ENCODE data around the gene FOXO1. TPM values are rescaled to one million over a fixed set of nuclear protein-coding genes. Genes with fewer than 3 reads are reported as not detected.
A peak's percentile ranks its signal among the peaks of the same experiment; 100 is the strongest.
"Not testable (repeated sequence)": the region's sequence is repeated elsewhere in the genome, so short reads cannot be mapped to it uniquely, and the experiment has no call there.

FOXO1 gene
- total RNA-seq, 1 donor from 2014 or later, result 13.2 TPM

DNA sequence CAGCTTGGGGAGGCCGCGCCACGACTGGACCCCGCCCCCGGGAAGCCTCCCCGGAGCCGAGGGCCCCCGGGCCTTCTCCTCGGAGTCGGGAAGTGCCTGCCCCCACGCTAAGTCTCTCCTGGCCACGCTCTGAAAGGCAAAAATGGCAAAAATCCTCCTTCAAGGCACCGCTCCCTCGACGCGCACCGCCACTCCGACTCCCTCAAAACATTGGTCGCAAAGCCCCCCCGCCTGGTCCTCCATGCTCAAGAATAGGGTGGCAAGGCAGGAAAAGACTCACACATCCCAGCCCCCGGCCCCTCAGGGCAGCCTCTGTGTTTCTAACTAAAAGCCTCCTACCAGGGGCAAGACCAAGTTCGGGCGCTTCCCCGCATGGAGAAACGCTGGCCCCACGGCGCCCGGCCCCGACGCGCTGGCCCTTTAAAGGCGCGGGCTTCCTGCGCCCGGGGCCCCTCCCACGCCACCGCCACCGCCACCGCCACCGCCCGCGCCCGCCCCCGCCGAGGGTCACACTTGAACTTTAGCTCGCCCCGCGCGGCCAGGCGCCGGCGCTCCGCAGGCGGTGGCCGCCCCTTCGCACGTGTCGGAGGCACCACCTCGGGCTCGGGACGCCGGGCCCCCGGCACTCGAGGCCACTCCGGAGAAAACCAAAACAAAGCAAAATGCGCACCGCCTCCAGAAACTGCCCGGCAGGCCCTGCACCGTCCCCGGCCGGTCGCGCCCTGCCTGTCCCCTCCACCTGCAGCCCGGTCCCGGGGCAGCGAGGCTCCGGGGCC is 1.9 kb downstream of the FOXO1 start:
- peak; percentile 87 for DNase-seq
- TF ChIP-seq, protein P1, sequence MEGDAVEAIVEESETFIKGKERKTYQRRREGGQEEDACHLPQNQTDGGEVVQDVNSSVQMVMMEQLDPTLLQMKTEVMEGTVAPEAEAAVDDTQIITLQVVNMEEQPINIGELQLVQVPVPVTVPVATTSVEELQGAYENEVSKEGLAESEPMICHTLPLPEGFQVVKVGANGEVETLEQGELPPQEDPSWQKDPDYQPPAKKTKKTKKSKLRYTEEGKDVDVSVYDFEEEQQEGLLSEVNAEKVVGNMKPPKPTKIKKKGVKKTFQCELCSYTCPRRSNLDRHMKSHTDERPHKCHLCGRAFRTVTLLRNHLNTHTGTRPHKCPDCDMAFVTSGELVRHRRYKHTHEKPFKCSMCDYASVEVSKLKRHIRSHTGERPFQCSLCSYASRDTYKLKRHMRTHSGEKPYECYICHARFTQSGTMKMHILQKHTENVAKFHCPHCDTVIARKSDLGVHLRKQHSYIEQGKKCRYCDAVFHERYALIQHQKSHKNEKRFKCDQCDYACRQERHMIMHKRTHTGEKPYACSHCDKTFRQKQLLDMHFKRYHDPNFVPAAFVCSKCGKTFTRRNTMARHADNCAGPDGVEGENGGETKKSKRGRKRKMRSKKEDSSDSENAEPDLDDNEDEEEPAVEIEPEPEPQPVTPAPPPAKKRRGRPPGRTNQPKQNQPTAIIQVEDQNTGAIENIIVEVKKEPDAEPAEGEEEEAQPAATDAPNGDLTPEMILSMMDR (IDR thresholded peaks at IDR 0.05; ENCODE audit: borderline replicate concordance), result no peak
- Histone ChIP-seq H3K4me1 (peaks cover 87% of the 10 kb centered on the region), H3K36me3 (no peaks in the 10 kb centered on the region), H3K9me3 (replicated peaks) (no peaks in the 10 kb centered on the region), H3K27ac (replicated peaks) (peak overlapping the region; percentile 99), H3K4me3 (peak overlapping the region; percentile 95), H3K27me3 (ENCODE audit: low read depth) (no peaks in the 10 kb centered on the region)
- intact Hi-C loops (cut with micrococcal nuclease), result loop anchor here (10.0 kb wide), 1 partner anchor 80 kb away; no protein-coding TSS in a partner anchor

DNA sequence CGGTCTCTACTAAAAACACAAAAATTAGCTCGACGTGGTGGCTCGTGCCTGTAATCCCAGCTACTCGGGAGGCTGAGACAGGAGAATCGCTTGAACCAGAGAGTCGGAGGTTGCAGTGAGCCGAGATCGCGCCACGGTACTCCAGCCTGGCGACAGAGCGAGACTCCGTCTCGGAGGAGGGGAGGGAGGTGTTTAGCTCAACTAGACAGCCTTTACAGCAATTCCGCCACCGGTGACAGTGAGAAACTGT is 2.4 kb downstream of the FOXO1 start:
- peaks cover 89% of the 10 kb centered on the region for H3K4me1 ChIP-seq
- H3K36me3 ChIP-seq; H3K9me3 ChIP-seq (replicated peaks); H3K27me3 ChIP-seq (ENCODE audit: low read depth); DNase-seq: not testable (repeated sequence)
- H3K4me3 ChIP-seq, result peak overlapping the region; percentile 95
- peak overlapping the region; percentile 99 for H3K27ac ChIP-seq (replicated peaks)
- intact Hi-C loops (cut with micrococcal nuclease), result loop anchor here (10.0 kb wide), 1 partner anchor 79 kb away; no protein-coding TSS in a partner anchor

DNA sequence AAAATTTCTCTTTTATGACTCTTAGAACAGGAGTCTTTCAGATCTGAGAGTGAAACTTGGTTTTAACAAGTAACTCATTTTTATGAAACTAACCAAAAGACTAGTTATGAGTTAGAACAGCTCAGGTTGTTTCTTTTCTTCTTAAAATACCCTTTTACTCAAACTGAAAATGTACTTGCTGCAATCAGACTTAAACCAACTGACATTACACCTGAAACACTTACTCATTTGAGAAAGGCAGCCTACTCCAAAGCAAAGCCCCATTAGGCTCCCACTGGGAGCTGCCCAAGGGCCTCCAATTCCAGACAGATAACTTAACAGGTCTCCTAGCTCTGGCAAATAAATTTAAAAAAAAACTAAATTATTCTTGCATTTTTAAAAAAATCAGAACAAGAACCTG is 3.6 kb downstream of the FOXO1 start:
- TF ChIP-seq, protein P1 (IDR thresholded peaks at IDR 0.05; ENCODE audit: borderline replicate concordance), result no peak
- Histone ChIP-seq H3K4me1 (peaks cover 88% of the 10 kb centered on the region), H3K27ac (replicated peaks) (peak overlapping the region; percentile 99), H3K9me3 (replicated peaks) (no peaks in the 10 kb centered on the region), H3K36me3 (no peaks in the 10 kb centered on the region), H3K4me3 (peak overlapping the region; percentile 95), H3K27me3 (ENCODE audit: low read depth) (no peaks in the 10 kb centered on the region)
- intact Hi-C loops (cut with micrococcal nuclease), result loop anchor here (10.0 kb wide), 1 partner anchor 78 kb away; no protein-coding TSS in a partner anchor
- no peak for DNase-seq

DNA sequence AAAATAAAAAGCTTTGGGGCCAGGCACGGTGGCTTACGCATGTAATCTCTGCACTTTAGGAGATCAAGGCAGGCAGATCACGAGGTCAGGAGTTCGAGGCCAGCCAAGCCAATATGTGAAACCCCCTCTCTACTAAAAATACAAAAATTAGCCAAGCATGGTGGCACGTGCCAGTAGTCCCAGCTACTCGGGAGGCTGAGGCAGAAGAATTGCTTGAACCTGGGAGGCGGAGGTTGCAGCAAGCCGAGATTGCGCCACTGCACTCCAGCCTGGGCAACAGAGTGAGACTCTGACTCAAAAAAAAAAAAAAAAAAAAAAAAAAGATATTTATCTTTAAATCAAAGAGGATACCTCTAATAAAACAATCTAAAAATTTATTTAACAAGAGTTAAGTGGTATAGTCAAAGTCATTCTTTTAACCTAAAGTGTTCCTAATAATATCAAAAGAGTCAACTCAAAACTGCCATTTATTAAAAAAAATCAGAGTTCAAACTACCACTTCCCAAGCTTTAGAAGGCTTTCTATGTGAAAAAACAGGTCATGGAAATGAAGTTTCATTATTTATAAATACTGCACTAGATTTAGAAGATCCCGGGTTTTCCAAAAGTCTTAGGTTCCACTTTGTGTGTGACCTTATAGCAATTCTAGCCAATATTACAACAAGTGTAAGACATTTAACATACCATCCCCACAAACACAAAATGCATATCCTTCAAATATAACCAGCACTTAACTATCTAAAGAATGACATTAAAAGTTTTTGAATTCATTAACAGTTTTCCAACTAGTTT is 4.4 kb downstream of the FOXO1 start:
- intact Hi-C loops (cut with micrococcal nuclease), result loop anchor here (10.0 kb wide), 1 partner anchor 77 kb away; no protein-coding TSS in a partner anchor
- TF ChIP-seq, protein P1 (IDR thresholded peaks at IDR 0.05; ENCODE audit: borderline replicate concordance), result no peak
- DNase-seq, result no peak

DNA sequence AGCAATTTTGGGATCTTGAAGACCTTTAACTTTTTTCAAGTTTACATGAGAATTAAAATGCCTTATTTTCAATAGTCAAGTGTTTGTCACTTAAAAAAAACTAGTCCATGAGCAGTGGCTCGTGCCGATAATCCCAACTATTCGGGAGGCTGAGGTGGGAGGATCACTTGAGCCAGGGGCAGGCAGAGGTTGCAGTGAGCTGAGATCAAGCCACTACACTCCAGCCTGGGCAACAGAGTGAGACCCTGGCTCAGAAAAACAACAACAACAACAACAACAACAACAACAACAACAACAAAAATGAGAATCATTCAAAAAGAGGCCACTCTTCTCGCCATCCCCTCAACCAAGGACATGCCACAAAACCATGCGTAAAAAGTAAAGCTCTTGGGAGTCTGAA is 5.7 kb downstream of the FOXO1 start:
- TF ChIP-seq, protein P1 (IDR thresholded peaks at IDR 0.05; ENCODE audit: borderline replicate concordance), result no peak
- no peaks in the 10 kb centered on the region for H3K9me3 ChIP-seq (replicated peaks)
- H3K4me3 ChIP-seq, result peak overlapping the region; percentile 5
- no peaks in the 10 kb centered on the region for H3K36me3 ChIP-seq
- no peak for DNase-seq
- H3K27me3 ChIP-seq (ENCODE audit: low read depth), result no peaks in the 10 kb centered on the region
- peak overlapping the region; percentile 42 for H3K27ac ChIP-seq (replicated peaks)
- intact Hi-C loops (cut with micrococcal nuclease), result loop anchor here (10.0 kb wide), 1 partner anchor 76 kb away; no protein-coding TSS in a partner anchor
- H3K4me1 ChIP-seq, result peaks cover 91% of the 10 kb centered on the region

More for the DNA sequence above, 4.4 kb downstream of the FOXO1 start:
- Histone ChIP-seq H3K27me3 (ENCODE audit: low read depth) (no peaks in the 10 kb centered on the region), H3K27ac (replicated peaks) (peak overlapping the region; percentile 99), H3K4me1 (peaks cover 88% of the 10 kb centered on the region), H3K4me3 (peak overlapping the region; percentile 95), H3K9me3 (replicated peaks) (no peaks in the 10 kb centered on the region), H3K36me3 (no peaks in the 10 kb centered on the region)
